K562 (cell line): ENCODE results near the gene DOCK1.

Source experiments
- CGGBP1 ChIP-seq: fragments of 250-450 bp; sonication (Bioruptor Pico); IDR thresholded peaks from 2 replicates; pipeline ENCODE4 v1.9.0; 2021; ENCODE audit warnings: mild to moderate bottlenecking
- FOXA1 ChIP-seq: fragments of 450-650 bp; IDR thresholded peaks from 2 replicates; pipeline ENCODE4 v1.6.1; 2016; ENCODE audit warnings: mild to moderate bottlenecking, borderline replicate concordance
- HMGN3 ChIP-seq: IDR thresholded peaks from 2 replicates; pipeline ENCODE4 v1.6.1; 2011; ENCODE audit warnings: borderline replicate concordance, low read depth, mild to moderate bottlenecking, mixed read lengths, low read length; ENCODE audit not compliant: insufficient read length; ENCODE audit errors: extremely low read depth
- MEF2D ChIP-seq: conservative IDR thresholded peaks from 2 replicates; pipeline ENCODE4 v1.6.1; 2016; ENCODE audit warnings: low read depth, missing genetic modification characterization, missing compliant biosample characterization
- POLR3A ChIP-seq: IDR thresholded peaks from 2 replicates; pipeline ENCODE4 v1.6.1; 2011; ENCODE audit warnings: borderline replicate concordance, mild to moderate bottlenecking, moderate library complexity; ENCODE audit not compliant: insufficient read length, insufficient read depth; ENCODE audit errors: extremely low read depth
- RBM17 ChIP-seq: fragments of 200-400 bp; formaldehyde crosslinking; IDR thresholded peaks from 2 replicates; pipeline ENCODE4 v1.6.1; 2017; ENCODE audit warnings: low read depth, mild to moderate bottlenecking, low read length, borderline replicate concordance
- RBM34 ChIP-seq: fragments of 200-400 bp; formaldehyde crosslinking; IDR thresholded peaks from 2 replicates; pipeline ENCODE4 v1.6.1; 2018; ENCODE audit warnings: low read length, borderline replicate concordance; ENCODE audit not compliant: insufficient read depth
- TRIM24 ChIP-seq, 2 experiments: fragments of 450-650 bp; IDR thresholded peaks; 2 replicates each; pipeline ENCODE4 v1.6.1; 2016
- ZC3H11A ChIP-seq: IDR thresholded peaks from 2 replicates; pipeline ENCODE4 v1.6.1; 2012; ENCODE audit warnings: low read depth, low read length, improper control_type of control experiment
- ZNF780A ChIP-seq: fragments of 250-450 bp; sonication (Bioruptor Pico); IDR thresholded peaks from 2 replicates; pipeline ENCODE4 v1.5.0; 2021; ENCODE audit warnings: mild to moderate bottlenecking

DNA sequence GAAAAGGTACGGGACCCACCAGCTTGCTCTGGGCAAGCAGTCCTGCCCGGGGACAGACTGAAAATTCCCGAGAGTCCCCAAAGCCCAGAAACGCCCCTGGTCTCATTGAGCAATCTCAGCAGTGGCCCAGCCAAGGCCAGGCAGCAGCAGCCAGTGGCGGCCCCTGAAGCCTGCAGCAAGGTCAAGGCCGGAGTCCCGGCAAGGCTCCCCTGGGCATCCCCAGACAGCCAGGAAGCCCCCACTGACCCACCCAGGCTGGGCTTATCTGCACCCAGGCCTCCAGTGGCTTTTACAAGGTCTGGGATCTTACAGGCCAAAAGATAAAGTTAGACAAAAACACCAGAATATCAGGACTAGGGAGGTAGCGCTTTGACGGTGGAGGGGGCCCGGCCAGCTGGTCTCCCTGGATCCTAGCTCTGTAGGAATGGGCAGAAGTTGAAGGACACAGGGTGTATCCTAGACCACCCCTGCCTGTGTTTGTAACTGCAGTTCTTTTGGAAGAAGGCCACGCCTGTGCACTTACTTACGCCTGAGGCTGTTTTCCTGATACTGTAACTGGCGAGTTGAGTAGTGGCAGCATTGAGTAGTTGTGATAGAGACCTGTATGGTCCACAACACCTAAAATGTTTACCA lies 513.4 kb downstream of the DOCK1 start:
- TF ChIP-seq TRIM24 (IDR thresholded peaks at IDR 0.05) (no peak), RBM34 (no peak), MEF2D (tag) (no peak), FOXA1 (no peak), POLR3A (no peak), HMGN3 (no peak), ZNF780A (CRISPR knock-in tag) (no peak), RBM17 (no peak), CGGBP1 (CRISPR knock-in tag) (no peak), ZC3H11A (no peak)
